ENCODE data around the gene EXOG. TPM values are rescaled to one million over a fixed set of nuclear protein-coding genes. Genes with fewer than 3 reads are reported as not detected.

Gene EXOG
- total RNA-seq, 2 donors from 2014 or later: 10.5 to 13.5 TPM

DNA sequence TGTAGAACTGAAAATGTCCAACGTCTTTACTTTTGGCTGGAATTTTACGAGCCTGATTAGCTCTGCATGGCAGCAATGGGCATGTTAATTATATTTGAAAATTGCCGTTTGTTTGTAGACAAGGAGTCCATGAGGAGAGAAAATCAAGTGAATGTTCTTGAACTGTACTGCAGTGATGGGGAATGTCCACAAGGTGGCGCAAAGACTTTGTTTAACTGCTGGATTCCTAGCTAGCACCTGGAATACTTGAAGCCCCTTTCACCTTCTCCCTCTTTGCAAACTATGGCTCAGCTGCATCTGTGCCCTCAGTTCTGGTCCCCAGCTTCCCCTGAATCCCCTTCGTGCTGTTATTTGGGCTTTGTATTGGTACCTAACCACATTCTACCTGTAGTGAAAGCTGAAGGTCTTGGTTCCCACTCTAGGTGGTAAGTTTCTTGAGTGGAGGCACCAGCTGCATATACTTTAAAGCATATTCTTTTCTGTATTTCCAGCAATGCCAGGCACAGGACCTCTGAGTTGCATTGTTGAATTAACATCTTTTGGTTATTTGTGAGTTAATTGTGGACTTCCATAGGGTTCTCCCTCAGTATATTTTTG is 25.3 kb downstream of the EXOG start:
- 1 to 2% methylated on average over 5 of the region's 5 CpGs for WGBS, 2 donors

DNA sequence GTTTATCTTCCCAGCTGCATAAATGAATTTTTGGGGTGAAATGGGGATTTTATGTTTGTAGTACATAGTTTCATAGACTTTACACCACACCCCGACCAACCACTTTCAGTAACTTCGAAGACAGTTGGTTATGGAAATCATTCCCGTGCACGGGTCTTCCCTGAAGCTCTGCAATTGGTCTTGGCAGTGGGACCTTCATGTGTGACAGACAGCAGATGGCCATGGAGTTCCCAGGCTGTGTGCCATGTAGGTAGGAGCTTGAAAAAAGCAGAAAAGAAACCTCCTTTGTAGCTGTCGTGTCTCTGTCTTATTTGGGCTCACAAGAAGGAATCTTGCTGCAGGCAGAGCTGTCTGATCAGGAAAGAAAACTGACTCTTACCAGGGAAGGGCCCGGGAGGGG is 25.9 kb downstream of the EXOG start:
- peaks cover 0 to 6% of the 10 kb centered on the region in 2 donors for H3K36me3 ChIP-seq (replicated peaks in 1 of 2; ENCODE audit: insufficient read depth in 1 of 2, low read depth in 2 of 2)
- intact Hi-C loops (cut with DNase I): loop anchor here (10.0 kb wide), 1 partner anchor 133 kb away; no protein-coding TSS in a partner anchor
- no peak for ATAC-seq
- H3K4me1 ChIP-seq: no peaks in the 10 kb centered on the region
- DNase-seq: no peak
- TF ChIP-seq, protein P1, sequence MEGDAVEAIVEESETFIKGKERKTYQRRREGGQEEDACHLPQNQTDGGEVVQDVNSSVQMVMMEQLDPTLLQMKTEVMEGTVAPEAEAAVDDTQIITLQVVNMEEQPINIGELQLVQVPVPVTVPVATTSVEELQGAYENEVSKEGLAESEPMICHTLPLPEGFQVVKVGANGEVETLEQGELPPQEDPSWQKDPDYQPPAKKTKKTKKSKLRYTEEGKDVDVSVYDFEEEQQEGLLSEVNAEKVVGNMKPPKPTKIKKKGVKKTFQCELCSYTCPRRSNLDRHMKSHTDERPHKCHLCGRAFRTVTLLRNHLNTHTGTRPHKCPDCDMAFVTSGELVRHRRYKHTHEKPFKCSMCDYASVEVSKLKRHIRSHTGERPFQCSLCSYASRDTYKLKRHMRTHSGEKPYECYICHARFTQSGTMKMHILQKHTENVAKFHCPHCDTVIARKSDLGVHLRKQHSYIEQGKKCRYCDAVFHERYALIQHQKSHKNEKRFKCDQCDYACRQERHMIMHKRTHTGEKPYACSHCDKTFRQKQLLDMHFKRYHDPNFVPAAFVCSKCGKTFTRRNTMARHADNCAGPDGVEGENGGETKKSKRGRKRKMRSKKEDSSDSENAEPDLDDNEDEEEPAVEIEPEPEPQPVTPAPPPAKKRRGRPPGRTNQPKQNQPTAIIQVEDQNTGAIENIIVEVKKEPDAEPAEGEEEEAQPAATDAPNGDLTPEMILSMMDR (IDR thresholded peaks at IDR 0.05): no peak
- no peak for TF ChIP-seq POLR2A (IDR thresholded peaks at IDR 0.05)
- H3K27me3 ChIP-seq: no peaks in the 10 kb centered on the region
- WGBS, 2 donors: 87 to 89% methylated on average over 6 of the region's 6 CpGs
- H3K9me3 ChIP-seq: no peaks in the 10 kb centered on the region
- no peak overlapping the region for H3K4me3 ChIP-seq
- no peak overlapping the region for H3K27ac ChIP-seq

More for the DNA sequence above, 25.3 kb downstream of the EXOG start:
- DNase-seq (peak; percentile 71 to 77 (median 72)), ATAC-seq (peak; percentile 69)
- intact Hi-C loops (cut with DNase I): loop anchor here (10.0 kb wide), 1 partner anchor 133 kb away; no protein-coding TSS in a partner anchor
- Histone ChIP-seq H3K9me3 (no peaks in the 10 kb centered on the region), H3K4me3 (no peak overlapping the region), H3K4me1 (no peaks in the 10 kb centered on the region), H3K36me3 (replicated peaks in 1 of 2; ENCODE audit: insufficient read depth in 1 of 2, low read depth in 2 of 2) (peaks cover 0 to 6% of the 10 kb centered on the region in 2 donors), H3K27ac (no peak overlapping the region), H3K27me3 (no peaks in the 10 kb centered on the region)
- TF ChIP-seq, protein P1 (IDR thresholded peaks at IDR 0.05): peak; percentile 78 to 86 (median 84)
- TF ChIP-seq POLR2A (IDR thresholded peaks at IDR 0.05): no peak

DNA sequence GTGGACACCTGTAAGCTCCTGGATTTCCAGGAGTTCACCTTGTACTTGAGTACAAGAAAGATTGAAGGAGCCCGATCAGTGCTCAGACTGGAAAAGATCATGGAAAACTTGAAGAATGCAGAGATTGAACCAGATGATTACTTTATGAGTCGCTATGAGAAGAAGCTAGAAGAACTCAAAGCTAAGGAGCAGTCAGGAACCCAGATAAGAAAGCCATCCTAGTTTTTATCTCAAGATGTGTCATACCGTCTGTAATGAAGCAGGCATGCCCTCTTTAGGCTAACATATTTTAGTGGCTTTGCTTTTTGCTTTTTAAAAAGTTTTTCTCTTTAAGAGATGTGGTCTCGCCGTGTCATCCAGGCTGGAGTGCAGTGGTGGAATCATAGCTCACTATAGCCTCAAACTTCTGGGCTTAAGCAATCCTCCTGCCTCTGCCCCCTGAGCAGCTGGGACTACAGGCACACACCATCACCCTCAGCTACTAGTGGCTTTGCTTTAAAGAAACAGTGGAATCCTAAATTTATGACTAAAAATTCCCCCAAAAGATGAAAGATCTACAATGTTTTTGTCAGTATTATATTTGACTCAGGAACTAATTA is 28.1 kb downstream of the EXOG start:
- ATAC-seq: no peak
- 93 to 96% methylated on average over 5 of the region's 5 CpGs for WGBS, 2 donors
- TF ChIP-seq, protein P1 (IDR thresholded peaks at IDR 0.05): no peak
- TF ChIP-seq POLR2A (IDR thresholded peaks at IDR 0.05): no peak
- intact Hi-C loops (cut with DNase I): loop anchor here (10.0 kb wide), 1 partner anchor 131 kb away; no protein-coding TSS in a partner anchor
- H3K27me3 ChIP-seq: no peaks in the 10 kb centered on the region
- no peak overlapping the region for H3K27ac ChIP-seq
- DNase-seq: no peak
- H3K36me3 ChIP-seq (replicated peaks in 1 of 2; ENCODE audit: insufficient read depth in 1 of 2, low read depth in 2 of 2): peaks cover 0 to 6% of the 10 kb centered on the region in 2 donors
- H3K4me3 ChIP-seq: no peak overlapping the region
- no peaks in the 10 kb centered on the region for H3K4me1 ChIP-seq
- no peaks in the 10 kb centered on the region for H3K9me3 ChIP-seq

DNA sequence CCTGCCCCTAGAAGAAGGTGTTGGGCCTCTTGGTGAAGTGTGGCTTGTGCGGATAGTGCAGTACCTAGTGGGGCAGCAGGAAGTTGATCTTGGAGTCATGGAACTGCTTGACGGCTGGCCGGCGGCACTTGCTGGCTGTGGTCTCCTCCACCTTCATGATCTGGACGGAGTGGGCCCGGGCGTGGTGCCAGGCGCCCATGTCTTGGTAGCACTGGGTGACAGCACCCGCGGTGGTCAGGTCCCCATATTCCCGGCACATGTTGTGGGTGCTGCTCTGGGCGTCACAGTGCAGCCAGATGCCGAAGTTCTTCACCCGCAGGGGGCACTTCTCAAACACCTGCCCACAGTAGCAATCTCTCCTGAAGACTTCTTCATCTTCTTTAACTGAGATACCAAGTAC is 30.7 kb downstream of the EXOG start:
- intact Hi-C loops (cut with DNase I): loop anchor here (10.0 kb wide), 1 partner anchor 128 kb away; no protein-coding TSS in a partner anchor
- 93 to 100% methylated on average over 4 to 14 of the region's 14 CpGs for WGBS, 2 donors
- no peak overlapping the region for H3K4me3 ChIP-seq
- no peaks in the 10 kb centered on the region for H3K27me3 ChIP-seq
- H3K27ac ChIP-seq: no peak overlapping the region
- no peaks in the 10 kb centered on the region for H3K9me3 ChIP-seq
- H3K4me1 ChIP-seq: no peaks in the 10 kb centered on the region
- TF ChIP-seq POLR2A (IDR thresholded peaks at IDR 0.05): no peak
- TF ChIP-seq, protein P1 (IDR thresholded peaks at IDR 0.05): no peak
- H3K36me3 ChIP-seq (replicated peaks in 1 of 2; ENCODE audit: insufficient read depth in 1 of 2, low read depth in 2 of 2): peaks cover 0 to 6% of the 10 kb centered on the region in 2 donors
- ATAC-seq: no peak
- DNase-seq: no peak
